GM23248 (cell line): ENCODE data around the gene C9.

Experiments used
- EZH2 ChIP-seq: fragments of 200-600 bp; sonication (generic); IDR thresholded peaks from 2 replicates; pipeline ENCODE4 v1.6.1; 2018; ENCODE audit warnings: antibody characterized with exemption, mild to moderate bottlenecking; ENCODE audit not compliant: insufficient read depth, poor library complexity, severe bottlenecking
- EZH2phosphoT487 ChIP-seq: fragments of 200-600 bp; sonication (generic); IDR thresholded peaks from 2 replicates; pipeline ENCODE4 v1.6.1; 2018; ENCODE audit warnings: antibody characterized with exemption, moderate library complexity, mild to moderate bottlenecking, low read depth; ENCODE audit not compliant: insufficient read depth

GRCh38 chr5:39249069-39249468 is 115.2 kb downstream of the C9 start:
- TF ChIP-seq EZH2phosphoT487, result no peak
- no peak for TF ChIP-seq EZH2
